GM12878 (cell line): ENCODE data around the gene UBXN11. TPM values are rescaled to one million over a fixed set of nuclear protein-coding genes. Genes with fewer than 3 reads are reported as not detected.

Experiments used
- CTCF ChIP-seq, 3 experiments: IDR thresholded peaks in 2 of 3; conservative IDR thresholded peaks in 1 of 3; 2 replicates each; pipeline ENCODE4 v1.5.1; 2011; ENCODE audit warnings: low read depth in 3 of 3, low read length in 3 of 3, mild to moderate bottlenecking in 3 of 3, control low read depth in 2 of 3, moderate library complexity in 2 of 3, inconsistent platforms in 1 of 3, mixed read lengths in 1 of 3; ENCODE audit not compliant: control insufficient read depth in 2 of 3, insufficient read depth in 1 of 3; ENCODE audit errors: extremely low read depth in 1 of 3
- REST ChIP-seq: IDR thresholded peaks from 2 replicates; pipeline ENCODE4 v1.6.1; 2012; ENCODE audit warnings: mild to moderate bottlenecking, low read depth, low read length
- TCF7 ChIP-seq: IDR thresholded peaks from 2 replicates; pipeline ENCODE4 v1.6.1; 2014; ENCODE audit warnings: antibody characterized with exemption, borderline replicate concordance
- ZNF24 ChIP-seq: fragments of 450-650 bp; IDR thresholded peaks from 2 replicates; pipeline ENCODE4 v1.6.1; 2017; ENCODE audit warnings: antibody characterized with exemption, mild to moderate bottlenecking
- ZSCAN29 ChIP-seq: fragments of 450-650 bp; IDR thresholded peaks from 2 replicates; pipeline ENCODE4 v1.6.1; 2017; ENCODE audit warnings: mild to moderate bottlenecking, moderate library complexity
- polyA plus RNA-seq, 11 experiments: library from polyadenylated mRNA; depleted of rRNA in 4 of 11; unstranded in 6 of 11; stranded (reverse) in 5 of 11; fragments of >200 nt; fragmentation: Nextera tagmentation in 4 of 11; fragmentation: Illumina TruSeq in 1 of 11; extraction: Ambion mirVana in 4 of 11; extraction: Trizol in 1 of 11; gene quantifications; 1 replicate in 1 of 11; 2 replicates in 10 of 11; pipeline versions ENCODE4 v1.2.1 to v1.2.3, GENCODE V29; 2011 to 2016; ENCODE audit warnings: inconsistent platforms in 2 of 11, missing spikeins in 2 of 11, low read depth in 1 of 11
- total RNA-seq, 4 experiments: library from RNA; depleted of rRNA in 3 of 4; stranded (reverse); fragments of >200 nt in 3 of 4; fragmentation: Illumina TruSeq in 1 of 4; extraction: Trizol in 1 of 4; gene quantifications; 2 replicates each; pipeline versions ENCODE4 v1.2.1 to v1.2.3, GENCODE V29; 2013 to 2021

Gene UBXN11
- total and polyA plus RNA-seq, 10 of the 15 experiments (the other 5 are each of a cell fraction or from before 2014, with no cell fraction given): 0.32 to 34.4 (median 9.6) TPM

GRCh38 chr1:26321315-26322041 is 15.0 kb upstream of the UBXN11 start (continued):
- peak; percentile 35; the same call in 1 of the 2 replicates for TF ChIP-seq ZNF24
- TF ChIP-seq REST: no peak
- TF ChIP-seq ZSCAN29: no peak
- TF ChIP-seq CTCF (IDR thresholded peaks at IDR 0.05 in 2 of 3, conservative IDR thresholded peaks at IDR 0.05 in 1 of 3; ENCODE audit: control insufficient read depth in 2 of 3, extremely low read depth in 1 of 3, insufficient read depth in 1 of 3, low read depth in 3 of 3, low read length in 3 of 3): peak; percentile 94 to 98 (median 94)
- TF ChIP-seq TCF7: no peak
